Hematopoietic multipotent progenitor cell (in vitro differentiated cells): ENCODE results near the gene WDR46. TPM values are rescaled to one million over a fixed set of nuclear protein-coding genes. Genes with fewer than 3 reads are reported as not detected.

ENCODE experiments used
- DNase-seq, 3 donors: peaks; one replicate each; pipeline ENCODE4 v3.0.0-alpha.2; 2011 to 2015; ENCODE audit warnings: low read depth in 2 of 3, low spot score in 2 of 3
- total RNA-seq: library from RNA; depleted of rRNA; stranded (reverse); fragments of >200 nt; gene quantifications from one replicate; pipeline ENCODE4 v1.2.3, GENCODE V29; 2012

Gene WDR46
- total RNA-seq, 1 donor, result 63.3 TPM

DNA sequence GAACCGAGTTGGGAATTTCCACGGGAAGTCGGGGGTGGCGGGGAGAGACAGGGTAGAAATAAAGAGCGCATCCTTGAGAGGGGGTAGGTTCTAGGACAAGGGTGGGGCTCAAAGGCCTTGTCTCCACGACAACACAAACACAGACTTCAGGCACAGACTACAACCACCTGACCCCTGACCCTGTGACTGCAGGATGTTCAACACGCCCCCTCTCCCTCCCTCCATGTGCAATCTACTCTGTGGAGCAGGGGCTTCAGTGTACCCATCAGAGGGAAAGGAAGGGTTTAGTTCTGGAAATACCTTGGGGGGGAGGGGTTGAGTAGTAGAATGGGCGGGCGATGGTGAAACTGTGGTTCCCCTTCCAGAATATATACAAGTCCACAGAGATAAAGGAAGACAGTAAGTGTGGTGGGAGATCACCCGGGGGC lies 25.5 kb upstream of the WDR46 start:
- DNase-seq, result peak; percentile 61 to 77 (median 76)

DNA sequence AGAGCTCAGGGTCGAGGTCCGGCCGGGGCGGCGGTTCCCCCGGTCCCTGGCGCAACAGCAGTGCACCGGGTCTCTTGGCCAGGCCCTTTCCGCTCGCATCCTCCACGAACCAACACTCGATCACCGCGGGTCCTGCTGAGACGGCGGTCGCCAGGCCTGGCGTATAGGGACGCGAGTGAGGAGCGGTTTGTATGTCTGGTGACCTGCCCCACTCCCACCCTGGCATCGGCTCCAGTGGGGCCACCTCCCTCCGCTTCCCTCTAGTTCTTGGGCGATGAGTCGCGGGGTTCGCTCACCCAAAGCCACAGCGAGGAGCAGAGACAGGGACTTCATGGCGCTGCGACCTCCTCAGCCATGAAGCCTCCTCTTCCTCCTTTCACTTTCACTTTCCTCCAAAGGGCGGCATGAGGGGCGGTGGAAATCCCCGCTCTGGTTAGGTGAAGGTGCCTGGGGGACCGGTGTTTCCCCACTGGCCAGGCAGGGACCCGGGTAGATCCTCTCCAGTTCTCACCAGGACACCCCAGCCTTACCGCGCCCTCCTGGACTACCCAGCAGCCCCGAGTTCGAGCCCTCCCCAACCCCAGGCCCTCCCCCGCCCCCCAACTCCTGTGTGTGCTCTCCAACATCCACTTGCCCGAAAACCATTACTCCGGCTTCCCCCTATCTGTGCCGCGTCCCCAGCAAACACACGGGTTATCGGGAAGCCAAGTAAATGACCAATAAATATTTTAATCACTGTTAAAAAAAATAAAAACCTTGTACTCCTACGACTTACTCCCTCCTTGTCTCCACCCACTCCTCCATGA lies 24.9 kb upstream of the WDR46 start, which contains the start of gene TAPBP:
TSS of gene TAPBP (minus strand) at position 370 of the 806 bp plus-strand sequence. CDS start at position 333, 37 bp downstream.
- peak; percentile 72 to 91 (median 88) for DNase-seq

- peak in 2 of 3 donors; percentile 62 to 68 for DNase-seq
Observed at GRCh38 chr6:33313105-33313708, 24.2 kb upstream of the WDR46 start.

DNA sequence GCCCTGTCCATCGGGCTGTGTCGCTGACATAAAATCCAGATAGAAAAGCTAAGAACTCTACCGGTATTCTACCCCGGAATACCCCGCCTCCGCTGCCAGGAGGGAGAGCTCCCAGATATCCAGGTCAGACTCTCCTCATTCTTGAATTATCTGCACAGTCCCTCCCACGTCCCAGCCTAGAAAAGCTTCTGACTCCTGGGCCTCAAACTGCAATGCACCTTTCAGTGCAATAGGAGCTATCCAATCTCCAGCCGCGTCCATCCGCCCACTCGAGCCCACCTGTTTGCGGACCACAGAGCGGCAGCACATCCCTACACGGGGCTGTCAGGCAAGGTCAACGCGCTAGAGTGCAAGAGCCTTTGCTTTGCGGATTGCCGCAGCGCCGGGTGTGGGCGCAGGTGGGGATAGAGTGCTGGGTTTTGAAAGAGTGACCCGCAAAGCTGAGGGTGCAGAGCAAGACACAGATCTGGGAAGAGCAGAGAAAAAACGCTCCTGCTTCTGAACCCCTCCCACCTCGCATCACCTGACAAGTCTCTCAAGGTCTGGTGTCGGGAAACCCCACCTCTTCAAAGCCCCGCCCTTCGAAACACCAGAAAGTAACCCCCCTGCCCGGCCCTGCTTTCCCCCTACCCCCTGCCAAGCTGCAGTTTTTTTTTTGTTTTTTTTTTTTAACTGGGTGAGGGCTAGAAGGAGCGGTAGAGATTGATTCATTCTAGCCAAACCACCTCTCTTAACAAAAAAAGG lies 23.5 kb upstream of the WDR46 start:
- peak; percentile 63 to 78 (median 78) for DNase-seq

GRCh38 chr6:33306356-33306755 lies 17.3 kb upstream of the WDR46 start:
- no peak for DNase-seq

DNA sequence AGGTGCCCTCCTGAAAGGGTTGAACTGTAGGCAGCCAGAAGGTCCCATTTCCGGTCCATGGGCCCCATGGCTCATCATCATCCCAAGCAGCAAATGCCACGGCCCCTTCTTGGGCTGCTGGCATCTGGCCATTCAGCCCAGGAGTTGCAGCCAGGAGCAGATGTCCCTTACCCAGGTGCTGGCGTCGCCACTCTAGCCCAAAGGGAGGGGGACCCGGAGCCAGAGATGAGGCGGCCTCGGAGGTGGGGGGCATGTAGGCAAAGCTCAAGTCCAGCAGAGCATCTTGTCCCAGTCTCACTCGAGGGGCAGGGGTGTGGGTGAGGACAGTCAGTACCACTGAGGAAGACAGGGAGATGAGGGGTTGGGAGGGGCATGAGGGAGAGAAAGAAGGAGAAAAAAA lies 16.0 kb upstream of the WDR46 start:
- DNase-seq, result no peak

DNA sequence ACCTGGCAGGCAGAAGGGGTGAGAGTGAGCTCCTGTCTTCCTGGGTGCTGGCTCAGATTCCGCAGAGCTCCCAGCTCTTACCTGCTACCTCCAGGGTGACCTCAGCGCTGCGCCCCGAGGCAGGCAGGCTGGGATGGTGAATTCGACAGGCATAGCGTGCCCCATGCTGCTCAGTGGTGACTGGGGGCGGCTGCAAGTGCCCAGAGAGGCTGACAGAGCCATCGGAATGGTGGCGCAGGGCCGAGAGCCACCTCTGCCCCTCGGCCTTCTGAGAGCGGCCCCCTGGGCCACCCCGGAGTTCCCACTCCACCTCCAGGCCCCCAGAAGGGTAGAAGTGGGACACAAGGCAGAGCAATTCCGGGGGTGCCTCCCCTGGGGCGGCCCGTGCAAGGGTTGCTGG lies 15.2 kb upstream of the WDR46 start:
- DNase-seq, result no peak

DNA sequence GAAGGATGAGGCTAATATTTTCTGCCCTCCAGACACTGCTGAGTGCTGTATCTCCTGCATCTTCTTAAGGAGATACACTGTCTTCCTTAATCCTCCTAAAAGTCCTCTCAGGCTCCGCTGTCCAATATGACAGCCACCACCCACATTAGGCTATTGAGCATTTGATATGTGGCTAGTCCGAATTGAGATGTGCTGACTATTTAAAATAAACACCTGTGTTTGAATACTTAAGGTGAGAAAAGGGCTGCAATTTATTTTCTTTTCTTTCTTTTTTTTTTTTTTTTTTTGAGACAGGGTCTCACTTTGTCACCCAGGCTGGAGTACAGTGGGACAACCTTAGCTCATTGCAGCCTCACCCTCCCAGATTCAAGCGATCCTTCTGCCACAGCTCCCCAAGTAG lies 12.8 kb upstream of the WDR46 start:
- DNase-seq, result no peak

GRCh38 chr6:33299237-33299944 lies 10.4 kb upstream of the WDR46 start:
- DNase-seq, result peak; percentile 82 to 96 (median 92)

GRCh38 chr6:33298773-33299236 lies 9.8 kb upstream of the WDR46 start, which contains the start of gene RGL2:
TSS of gene RGL2 (minus strand) at chr6:33298942. CDS start at chr6:33298610, 332 bp downstream.
- DNase-seq, result peak in 2 of 3 donors; percentile 84 to 88

DNA sequence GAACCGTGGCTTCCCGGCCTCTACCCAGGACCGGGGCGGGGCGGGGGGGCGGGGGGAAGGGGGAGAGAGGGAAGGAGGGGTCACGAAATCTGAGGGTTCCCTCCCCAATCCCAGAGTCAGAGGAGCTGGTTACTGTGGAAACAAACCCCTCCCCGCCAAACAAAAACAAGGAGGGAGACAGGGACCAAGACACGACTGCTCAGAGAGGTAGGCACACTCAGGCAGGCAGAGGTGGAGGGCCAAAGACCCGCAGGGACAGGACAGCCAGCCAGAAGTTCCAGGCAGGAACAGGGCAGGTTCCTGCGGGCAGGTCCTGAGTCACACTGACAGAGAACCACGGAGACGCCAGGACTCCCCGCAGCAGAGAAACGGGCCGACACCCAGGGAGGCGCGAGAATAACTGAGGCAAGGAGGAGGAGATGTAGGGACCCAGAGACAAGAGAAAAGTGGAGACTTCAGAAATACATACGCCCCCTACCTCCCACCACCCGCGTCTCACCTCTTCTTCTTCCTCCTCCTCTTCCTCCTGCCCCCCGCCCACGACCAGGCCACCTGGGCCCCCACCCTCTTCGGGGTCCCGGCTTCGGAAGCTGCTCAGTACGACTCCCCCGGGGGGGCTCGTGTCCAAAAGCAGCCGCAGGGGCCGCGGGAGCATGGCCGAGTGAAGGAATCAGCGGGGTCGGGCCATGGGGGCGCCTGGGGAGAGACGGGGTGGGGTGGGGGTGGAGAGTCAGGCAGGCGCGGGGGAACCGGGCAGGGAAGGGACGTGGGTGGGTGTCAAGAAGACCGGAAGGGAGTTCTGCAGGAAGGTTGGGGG lies 9.1 kb upstream of the WDR46 start:
- peak in 1 of 3 donors; percentile 73 for DNase-seq

- peak in 1 of 3 donors; percentile 25 for DNase-seq
Observed at GRCh38 chr6:33297406-33297955, 8.4 kb upstream of the WDR46 start.

DNA sequence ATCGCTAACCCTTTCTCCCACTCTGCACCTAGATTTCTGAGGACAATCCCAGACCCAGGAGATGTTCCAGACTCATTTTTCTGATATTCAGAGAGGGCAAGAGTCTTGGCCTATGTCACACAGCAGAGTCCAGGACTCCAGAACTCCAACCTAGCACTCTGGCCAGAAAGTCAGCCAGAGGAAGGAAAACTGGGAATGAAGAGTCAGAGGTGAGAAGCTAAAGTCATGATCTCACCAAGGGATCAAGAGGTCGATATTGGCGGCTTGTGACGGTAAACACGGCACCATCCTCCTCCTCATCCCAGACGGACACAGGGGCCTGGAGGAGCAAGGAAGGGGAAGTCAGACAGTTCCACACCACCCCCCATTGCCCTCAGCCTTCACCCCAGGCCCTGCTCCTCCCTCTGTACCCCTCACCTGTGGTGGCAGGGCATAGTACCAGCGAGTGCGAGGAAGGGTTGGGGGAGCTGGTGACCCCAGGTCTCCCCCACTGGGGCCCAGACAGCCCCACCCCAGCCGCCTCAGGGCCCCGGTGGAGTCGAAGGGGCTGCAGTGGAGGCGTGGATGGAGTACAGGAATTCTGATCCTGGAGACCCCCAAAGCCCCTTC lies 7.9 kb upstream of the WDR46 start:
- DNase-seq, result no peak

GRCh38 chr6:33295621-33296369 lies 6.8 kb upstream of the WDR46 start:
- no peak for DNase-seq

GRCh38 chr6:33294086-33294823 lies 5.2 kb upstream of the WDR46 start:
- no peak for DNase-seq

DNA sequence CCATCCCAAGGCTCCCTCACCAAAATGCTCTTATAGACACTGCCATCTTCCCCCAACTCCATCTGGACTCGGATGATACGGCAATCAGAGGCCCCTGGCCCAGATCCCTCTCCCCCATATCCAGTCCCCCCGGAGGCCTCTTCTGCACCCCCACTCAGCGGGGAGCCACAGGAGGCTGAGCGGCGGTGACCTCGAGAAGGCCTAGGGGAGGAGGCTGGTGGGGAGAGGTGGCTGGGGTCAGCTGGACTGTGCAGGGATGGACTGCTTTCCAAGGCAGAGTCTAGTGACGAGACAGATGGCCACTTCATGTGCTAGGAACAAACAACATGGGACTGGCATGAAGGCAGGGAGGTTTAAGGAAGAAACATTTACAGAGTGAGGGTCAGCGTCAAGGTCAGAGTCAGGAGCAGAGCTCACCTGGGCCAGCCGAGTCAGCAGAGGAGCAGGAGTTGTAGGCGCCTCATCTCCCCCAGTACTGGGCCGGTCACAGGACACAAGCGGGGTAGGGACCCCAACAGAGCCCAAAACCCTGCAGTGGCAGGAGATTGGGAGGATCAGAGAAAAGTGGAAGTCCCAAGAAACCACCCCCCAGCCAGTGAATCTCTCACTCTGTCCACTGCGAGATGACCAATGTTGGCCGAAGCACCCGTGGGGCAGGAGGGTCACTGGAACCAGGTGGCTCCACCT lies 4.1 kb upstream of the WDR46 start:
- DNase-seq, result no peak

DNA sequence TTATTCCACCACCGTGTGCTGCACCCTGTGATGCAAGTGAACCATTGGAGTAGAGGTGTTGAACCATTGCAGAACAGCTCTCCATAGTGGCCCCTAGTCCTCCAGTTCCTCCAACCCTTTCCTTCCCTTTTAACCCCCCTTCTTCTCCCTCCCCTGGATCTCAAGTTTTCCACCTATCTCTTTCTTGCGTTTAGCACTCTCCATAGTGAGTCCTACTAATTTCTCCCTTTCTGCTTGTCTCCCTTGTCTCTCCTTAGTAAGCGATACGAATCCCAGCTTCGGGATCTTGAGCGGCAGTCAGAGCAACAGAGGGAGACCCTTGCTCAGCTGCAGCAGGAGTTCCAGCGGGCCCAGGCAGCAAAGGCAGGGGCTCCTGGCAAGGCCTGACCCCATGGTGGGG lies 1.4 kb upstream of the WDR46 start:
- DNase-seq, result no peak
